Right ventricle myocardium superior (tissue), 1 donor: ENCODE measurements around the gene CRADD. TPM values are rescaled to one million over a fixed set of nuclear protein-coding genes. Genes with fewer than 3 reads are reported as not detected.

Experiments used
- ATAC-seq: fragments of 200-7000 bp; cut with Tn5 transposase; one replicate; pipeline ENCODE4 v1.9.1; 2020; ENCODE audit warnings: mild to moderate bottlenecking; ENCODE audit not compliant: poor library complexity
- DNase-seq: peaks from one replicate; pipeline ENCODE4 v3.0.0-alpha.2; 2020
- intact Hi-C: fragments of 100-400 bp; cut with DNase I; formaldehyde crosslinking; loops from one replicate; pipeline ENCODE4 v1.11.2; 2022
- total RNA-seq: library from RNA; stranded (reverse); fragmentation: NEBNext Ultra II Directional; extraction: Animal tissue kit (Norgen Biotek cat#: 25700); gene quantifications from one replicate; pipeline ENCODE4 v1.2.1, GENCODE V29; 2021
- donor health status: DM: no; HTN: yes; CAD: no; lungs with severe emphysema.

The CRADD gene
- total RNA-seq, 1 donor from 2014 or later: 35.8 TPM

GRCh38 chr12:93808169-93808899 is 131.2 kb downstream of the CRADD start:
- intact Hi-C loops: no loop called here
- no peak for DNase-seq
- no peak for ATAC-seq

- intact Hi-C loops: loop anchor here (10.0 kb wide), 2 partner anchors 68 to 82 kb away; no protein-coding TSS in a partner anchor
- ATAC-seq: peak; percentile 6
- no peak for DNase-seq
Measured at GRCh38 chr12:93812626-93813025, 135.5 kb downstream of the CRADD start.

GRCh38 chr12:93813186-93813585 is 136.0 kb downstream of the CRADD start:
- intact Hi-C loops: loop anchor here (10.0 kb wide), 2 partner anchors 68 to 82 kb away; no protein-coding TSS in a partner anchor
- DNase-seq: no peak
- ATAC-seq: peak; percentile 62

GRCh38 chr12:93813972-93814821 is 137.0 kb downstream of the CRADD start:
- peak; percentile 92 for ATAC-seq
- intact Hi-C loops: loop anchor here (10.0 kb wide), 2 partner anchors 69 to 81 kb away; no protein-coding TSS in a partner anchor
- peak; percentile 87 for DNase-seq

- ATAC-seq (peak; percentile 9), DNase-seq (peak; percentile 56)
- intact Hi-C loops: loop anchor here (5.0 to 10.0 kb wide), 3 partner anchors 41 to 76 kb away; no protein-coding TSS in a partner anchor
Measured at GRCh38 chr12:93818488-93819049, 141.4 kb downstream of the CRADD start.

GRCh38 chr12:93819050-93819491 is 141.9 kb downstream of the CRADD start:
- intact Hi-C loops: loop anchor here (5.0 to 10.0 kb wide), 3 partner anchors 42 to 76 kb away; no protein-coding TSS in a partner anchor
- DNase-seq (peak; percentile 81), ATAC-seq (peak; percentile 75)

GRCh38 chr12:93823616-93824391 is 146.6 kb downstream of the CRADD start:
- DNase-seq (no peak), ATAC-seq (peak; percentile 18)
- intact Hi-C loops: loop anchor here (10.0 kb wide), 1 partner anchor 249 kb away; the partner anchor contains the start of gene SOCS2

GRCh38 chr12:93824514-93825500 is 147.6 kb downstream of the CRADD start:
- intact Hi-C loops: loop anchor here (10.0 kb wide), 1 partner anchor 250 kb away; the partner anchor contains the start of gene SOCS2
- ATAC-seq: no peak
- no peak for DNase-seq

GRCh38 chr12:93825501-93825888 is 148.3 kb downstream of the CRADD start:
- peak; percentile 54 for ATAC-seq
- intact Hi-C loops: loop anchor here (10.0 kb wide), 1 partner anchor 251 kb away; the partner anchor contains the start of gene SOCS2
- no peak for DNase-seq

- peak; percentile 54 for ATAC-seq
- no peak for DNase-seq
- intact Hi-C loops: loop anchor here (10.0 kb wide), 1 partner anchor 251 kb away; the partner anchor contains the start of gene SOCS2
Measured at GRCh38 chr12:93825931-93826555, 148.9 kb downstream of the CRADD start.

GRCh38 chr12:93827179-93827578 is 150.0 kb downstream of the CRADD start:
- DNase-seq: no peak
- no peak for ATAC-seq
- intact Hi-C loops: loop anchor here (10.0 kb wide), 1 partner anchor 252 kb away; the partner anchor contains the start of gene SOCS2

- intact Hi-C loops: loop anchor here (10.0 kb wide), 1 partner anchor 253 kb away; the partner anchor contains the start of gene SOCS2
- DNase-seq (no peak), ATAC-seq (no peak)
Measured at GRCh38 chr12:93827669-93828068, 150.5 kb downstream of the CRADD start.

GRCh38 chr12:93829016-93829415 is 151.8 kb downstream of the CRADD start:
- intact Hi-C loops: loop anchor here (10.0 kb wide), 1 partner anchor 254 kb away; the partner anchor contains the start of gene SOCS2
- no peak for DNase-seq
- ATAC-seq: peak; percentile 44

- intact Hi-C loops: no loop called here
- no peak for DNase-seq
- no peak for ATAC-seq
Measured at GRCh38 chr12:93831374-93831773, 154.2 kb downstream of the CRADD start.

- ATAC-seq: no peak
- DNase-seq: no peak
- intact Hi-C loops: no loop called here
Measured at GRCh38 chr12:93832131-93832530, 155.0 kb downstream of the CRADD start.

- ATAC-seq (no peak), DNase-seq (no peak)
- intact Hi-C loops: no loop called here
Measured at GRCh38 chr12:93833946-93834345, 156.8 kb downstream of the CRADD start.
